Lung (tissue), 12 donors: ENCODE measurements around the gene KMT2C. TPM values are rescaled to one million over a fixed set of nuclear protein-coding genes. Genes with fewer than 3 reads are reported as not detected.

Experiments used
- ATAC-seq: fragments of 200-7000 bp; cut with Tn5 transposase; one replicate; pipeline ENCODE4 v1.9.1; 2020; ENCODE audit warnings: moderate number of reproducible peaks; ENCODE audit not compliant: insufficient read depth, low FRiP score
- DNase-seq, 3 donors: peaks; one replicate each; pipeline ENCODE4 v3.0.0-alpha.2; 2013 to 2017
- H3K27ac ChIP-seq, 2 donors: one replicate each; pipeline ENCODE4 v1.5.1; 2013; ENCODE audit warnings: mild to moderate bottlenecking in 2 of 2, moderate library complexity in 2 of 2, control low read depth in 1 of 2, inconsistent platforms in 1 of 2, low read depth in 1 of 2, low read length in 1 of 2
- H3K27me3 ChIP-seq, 3 donors: one replicate each; pipeline ENCODE4 v1.5.1; 2013; ENCODE audit warnings: low read length in 2 of 3; ENCODE audit not compliant: control insufficient read depth in 3 of 3, insufficient read depth in 3 of 3
- H3K36me3 ChIP-seq, 4 donors: one replicate each; pipeline ENCODE4 v1.5.1; 2013; ENCODE audit warnings: low read length in 4 of 4, mild to moderate bottlenecking in 1 of 4, moderate library complexity in 1 of 4; ENCODE audit not compliant: control insufficient read depth in 4 of 4, insufficient read depth in 4 of 4
- H3K4me1 ChIP-seq, 5 donors: one replicate each; pipeline ENCODE4 v1.5.1; 2013; ENCODE audit warnings: low read length in 5 of 5, mild to moderate bottlenecking in 2 of 5, moderate library complexity in 1 of 5; ENCODE audit not compliant: control insufficient read depth in 5 of 5, insufficient read depth in 5 of 5
- H3K4me3 ChIP-seq: one replicate; pipeline ENCODE4 v1.5.1; 2013; ENCODE audit warnings: mild to moderate bottlenecking, control low read depth, moderate library complexity
- H3K9ac ChIP-seq, 2 donors: one replicate each; pipeline ENCODE4 v1.5.1; 2013; ENCODE audit warnings: low read length in 2 of 2, control low read depth in 1 of 2; ENCODE audit not compliant: insufficient read depth in 1 of 2
- H3K9me3 ChIP-seq, 4 donors: one replicate each; pipeline ENCODE4 v1.5.1; 2013; ENCODE audit warnings: low read length in 3 of 4, mild to moderate bottlenecking in 1 of 4, moderate library complexity in 1 of 4; ENCODE audit not compliant: control insufficient read depth in 4 of 4, insufficient read depth in 3 of 4
- WGBS, 2 donors: extraction: QIAGEN DNeasy Blood & Tissue Kit; methylation state at CpG; one replicate each; pipeline ENCODE4 v1.1.7; 2013; 5-methylcytosine and 5-hydroxymethylcytosine counted together
- polyA plus RNA-seq, 2 donors: library from polyadenylated mRNA; stranded (reverse); fragments of 200-250 nt; gene quantifications; one replicate each; pipeline ENCODE4 v1.2.1, GENCODE V29; 2013
- total RNA-seq, 2 donors: library from RNA; depleted of rRNA in 1 of 2; stranded (reverse); fragments of >200 nt in 1 of 2; gene quantifications; one replicate each; pipeline ENCODE4 v1.2.1, GENCODE V29; 2014 to 2021
- TF ChIP-seq, protein P1 (sequence below): IDR thresholded peaks from 2 replicates; pipeline ENCODE4 v1.5.1; 2012; ENCODE audit warnings: mild to moderate bottlenecking; ENCODE audit errors: control extremely low read depth, extremely low read depth
- donor health status: control.
- donor health status: control.
- donor health status: Bipolar disorder and iron deficiency.
- donor health status: healthy.
- donor health status: DM: yes; HTN: yes; CAD: no.

Gene KMT2C
- total and polyA plus RNA-seq, 4 donors, result 10.2 to 115 (median 52.3) TPM

DNA sequence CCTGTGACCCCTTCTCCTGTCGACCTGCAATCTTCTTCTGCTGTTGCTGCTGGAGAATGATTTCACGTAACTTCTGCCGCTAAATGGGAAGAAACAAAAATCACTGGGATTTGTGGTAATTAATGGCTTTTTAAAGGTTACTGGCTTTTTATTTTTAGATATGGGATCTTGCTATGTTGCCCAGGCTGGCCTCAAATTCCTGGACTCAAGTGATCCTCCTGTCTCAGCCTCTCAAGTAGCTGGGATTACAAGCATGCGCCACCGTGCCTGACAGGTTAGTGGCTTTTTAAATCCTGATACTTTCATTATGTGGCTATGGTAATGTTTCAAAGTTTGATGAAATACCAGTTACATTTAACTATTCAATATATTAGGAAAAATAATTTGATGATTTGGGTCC lies 255.8 kb downstream of the KMT2C start:
- Histone ChIP-seq H3K9me3 (no peaks in the 10 kb centered on the region), H3K4me3 (no peak overlapping the region), H3K27me3 (no peaks in the 10 kb centered on the region), H3K36me3 (peaks cover 43 to 57% (median 49%) of the 10 kb centered on the region in 4 donors), H3K9ac (no peak overlapping the region), H3K27ac (no peak overlapping the region), H3K4me1 (peaks cover 0 to 10% (median 2%) of the 10 kb centered on the region in 5 donors)
- WGBS, 2 donors, result 98% methylated on average over 5 of the region's 5 CpGs
- ATAC-seq (no peak), DNase-seq (no peak)
- TF ChIP-seq, protein P1, sequence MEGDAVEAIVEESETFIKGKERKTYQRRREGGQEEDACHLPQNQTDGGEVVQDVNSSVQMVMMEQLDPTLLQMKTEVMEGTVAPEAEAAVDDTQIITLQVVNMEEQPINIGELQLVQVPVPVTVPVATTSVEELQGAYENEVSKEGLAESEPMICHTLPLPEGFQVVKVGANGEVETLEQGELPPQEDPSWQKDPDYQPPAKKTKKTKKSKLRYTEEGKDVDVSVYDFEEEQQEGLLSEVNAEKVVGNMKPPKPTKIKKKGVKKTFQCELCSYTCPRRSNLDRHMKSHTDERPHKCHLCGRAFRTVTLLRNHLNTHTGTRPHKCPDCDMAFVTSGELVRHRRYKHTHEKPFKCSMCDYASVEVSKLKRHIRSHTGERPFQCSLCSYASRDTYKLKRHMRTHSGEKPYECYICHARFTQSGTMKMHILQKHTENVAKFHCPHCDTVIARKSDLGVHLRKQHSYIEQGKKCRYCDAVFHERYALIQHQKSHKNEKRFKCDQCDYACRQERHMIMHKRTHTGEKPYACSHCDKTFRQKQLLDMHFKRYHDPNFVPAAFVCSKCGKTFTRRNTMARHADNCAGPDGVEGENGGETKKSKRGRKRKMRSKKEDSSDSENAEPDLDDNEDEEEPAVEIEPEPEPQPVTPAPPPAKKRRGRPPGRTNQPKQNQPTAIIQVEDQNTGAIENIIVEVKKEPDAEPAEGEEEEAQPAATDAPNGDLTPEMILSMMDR, result no peak

DNA sequence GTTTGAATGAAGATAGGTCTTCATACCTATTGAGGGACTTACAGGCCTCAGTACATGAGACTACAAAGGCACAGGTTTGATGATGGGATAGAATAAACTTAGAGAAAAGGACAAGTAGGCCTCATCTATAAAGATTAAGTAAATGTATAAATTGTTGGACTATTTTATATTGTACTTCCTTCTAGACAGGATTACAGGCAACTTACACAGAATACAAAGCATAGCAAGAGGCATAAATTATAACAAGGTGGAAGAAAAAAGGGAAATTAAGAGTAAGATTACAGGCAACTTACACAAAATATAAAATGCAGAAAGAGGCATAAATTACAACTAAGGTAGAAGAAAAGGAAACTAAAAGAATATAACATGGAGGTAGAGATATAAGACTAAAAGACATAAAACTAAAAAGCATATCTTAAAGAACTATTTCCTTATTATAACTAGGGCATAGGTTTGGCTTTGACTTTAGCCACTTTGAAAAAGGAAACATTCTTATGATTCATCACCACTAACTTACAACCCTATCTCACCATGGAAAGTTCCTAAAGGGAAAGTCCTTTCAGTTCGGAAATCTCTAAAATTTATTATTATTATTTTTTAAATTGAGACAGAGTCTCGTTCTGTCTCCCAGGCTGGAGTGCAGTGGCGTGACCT lies 257.3 kb downstream of the KMT2C start:
- 95 to 99% methylated on average over 3 of the region's 3 CpGs for WGBS, 2 donors
- Histone ChIP-seq H3K9ac (no peak overlapping the region), H3K36me3 (peaks cover 43 to 58% (median 49%) of the 10 kb centered on the region in 4 donors), H3K27ac (no peak overlapping the region), H3K27me3 (no peaks in the 10 kb centered on the region), H3K4me3 (no peak overlapping the region), H3K9me3 (no peaks in the 10 kb centered on the region), H3K4me1 (no peaks in the 10 kb centered on the region)
- TF ChIP-seq, protein P1, result no peak
- DNase-seq, result no peak
- no peak for ATAC-seq

DNA sequence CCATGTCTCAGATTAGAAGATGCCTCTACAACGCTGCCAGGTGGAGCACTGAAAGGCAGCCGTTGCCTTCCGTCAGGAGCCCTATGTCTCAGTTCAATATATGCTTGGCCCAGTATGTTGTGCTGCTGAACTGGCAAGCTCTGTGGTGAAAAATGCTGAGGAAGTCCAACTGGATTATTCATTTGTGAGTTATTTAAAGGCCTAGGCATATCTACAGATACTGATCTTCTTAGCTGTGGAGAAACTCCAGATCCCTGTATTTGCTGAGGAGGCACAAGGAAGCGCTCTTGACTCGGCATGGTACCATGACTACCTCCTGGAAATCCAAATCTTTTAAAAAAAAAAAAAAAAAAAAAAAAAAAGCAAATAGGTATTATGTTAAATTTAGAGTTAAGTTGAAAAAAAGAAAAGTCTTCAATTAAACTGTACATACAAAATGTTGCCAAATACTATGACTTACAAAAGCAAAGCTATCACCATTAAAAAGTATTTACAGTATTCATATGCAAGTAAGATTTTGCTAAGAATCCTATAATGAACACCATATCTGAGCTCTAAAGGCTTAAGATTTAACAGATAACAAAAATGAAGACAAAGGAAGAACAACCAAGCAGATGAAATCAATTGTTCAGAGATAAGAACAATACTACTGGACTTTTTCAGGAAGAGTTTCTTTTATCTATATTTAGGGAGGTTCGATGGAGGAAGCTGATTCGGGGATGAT lies 258.0 kb downstream of the KMT2C start:
- 86 to 87% methylated on average over 7 of the region's 7 CpGs for WGBS, 2 donors
- Histone ChIP-seq H3K9me3 (no peaks in the 10 kb centered on the region), H3K27me3 (no peaks in the 10 kb centered on the region), H3K4me3 (no peak overlapping the region), H3K36me3 (peaks cover 43 to 59% (median 47%) of the 10 kb centered on the region in 4 donors), H3K27ac (no peak overlapping the region), H3K9ac (no peak overlapping the region), H3K4me1 (no peaks in the 10 kb centered on the region)
- TF ChIP-seq, protein P1, result no peak
- DNase-seq, result no peak
- ATAC-seq, result no peak
